NCI-H2081 (cell line): ENCODE data around the gene ME3.
"Not testable (repeated sequence)": the region's sequence is repeated elsewhere in the genome, so short reads cannot be mapped to it uniquely, and the experiment has no call there.

Experiments used
- DNase-seq, 2 experiments: peaks; one replicate each; lab custom pipeline; 2025; lab: John Stamatoyannopoulos, UW

Gene ME3

GRCh38 chr11:86558841-86559240, 113.6 kb downstream of the ME3 start:
- no peak for DNase-seq

GRCh38 chr11:86558207-86558606, 114.2 kb downstream of the ME3 start:
- no peak for DNase-seq

GRCh38 chr11:86555866-86556265, 116.5 kb downstream of the ME3 start:
- DNase-seq, result no peak

- no peak for DNase-seq
Measured at GRCh38 chr11:86555401-86555800, 117.0 kb downstream of the ME3 start.

- no peak for DNase-seq
Measured at GRCh38 chr11:86553265-86553664, 119.2 kb downstream of the ME3 start.

GRCh38 chr11:86551288-86552092, 120.9 kb downstream of the ME3 start:
- DNase-seq, result no peak

- DNase-seq, result no peak
Measured at GRCh38 chr11:86550757-86551156, 121.7 kb downstream of the ME3 start.

GRCh38 chr11:86548271-86548917, 124.0 kb downstream of the ME3 start:
- DNase-seq, result no peak

- DNase-seq, result no peak
Measured at GRCh38 chr11:86547727-86548126, 124.7 kb downstream of the ME3 start.

GRCh38 chr11:86541299-86541698, 131.1 kb downstream of the ME3 start:
- not testable (repeated sequence) for DNase-seq

GRCh38 chr11:86538223-86538548, 134.2 kb downstream of the ME3 start:
- DNase-seq, result no peak

GRCh38 chr11:86537541-86538222, 134.7 kb downstream of the ME3 start:
- DNase-seq, result no peak

- no peak for DNase-seq
Measured at GRCh38 chr11:86535773-86536172, 136.6 kb downstream of the ME3 start.

GRCh38 chr11:86524620-86525352, 147.6 kb downstream of the ME3 start:
- DNase-seq, result no peak

GRCh38 chr11:86523738-86524619, 148.4 kb downstream of the ME3 start:
- no peak for DNase-seq

- DNase-seq, result not testable (repeated sequence)
Measured at GRCh38 chr11:86522512-86522911, 149.9 kb downstream of the ME3 start.

- DNase-seq, result peak in 1 of 2 experiments; percentile 68
Measured at GRCh38 chr11:86519064-86519911, 153.1 kb downstream of the ME3 start.

GRCh38 chr11:86518211-86518610, 154.2 kb downstream of the ME3 start:
- DNase-seq, result no peak

- DNase-seq, result no peak
Measured at GRCh38 chr11:86517557-86517956, 154.9 kb downstream of the ME3 start.

- DNase-seq, result peak in 1 of 2 experiments; percentile 61
Measured at GRCh38 chr11:86515297-86516094, 156.9 kb downstream of the ME3 start.
